GM18870 (cell line): ENCODE measurements around the gene ANKHD1.
A peak's percentile ranks its signal among the peaks of the same experiment; 100 is the strongest.
"Not testable (repeated sequence)": the region's sequence is repeated elsewhere in the genome, so short reads cannot be mapped to it uniquely, and the experiment has no call there.

ENCODE experiments used
- ATAC-seq: cut with Tn5 transposase; IDR thresholded peaks from one replicate; pipeline ENCODE4 v1.9.1; 2021; ENCODE audit warnings: moderate library complexity; ENCODE audit not compliant: unreplicated experiment

The ANKHD1 gene

DNA sequence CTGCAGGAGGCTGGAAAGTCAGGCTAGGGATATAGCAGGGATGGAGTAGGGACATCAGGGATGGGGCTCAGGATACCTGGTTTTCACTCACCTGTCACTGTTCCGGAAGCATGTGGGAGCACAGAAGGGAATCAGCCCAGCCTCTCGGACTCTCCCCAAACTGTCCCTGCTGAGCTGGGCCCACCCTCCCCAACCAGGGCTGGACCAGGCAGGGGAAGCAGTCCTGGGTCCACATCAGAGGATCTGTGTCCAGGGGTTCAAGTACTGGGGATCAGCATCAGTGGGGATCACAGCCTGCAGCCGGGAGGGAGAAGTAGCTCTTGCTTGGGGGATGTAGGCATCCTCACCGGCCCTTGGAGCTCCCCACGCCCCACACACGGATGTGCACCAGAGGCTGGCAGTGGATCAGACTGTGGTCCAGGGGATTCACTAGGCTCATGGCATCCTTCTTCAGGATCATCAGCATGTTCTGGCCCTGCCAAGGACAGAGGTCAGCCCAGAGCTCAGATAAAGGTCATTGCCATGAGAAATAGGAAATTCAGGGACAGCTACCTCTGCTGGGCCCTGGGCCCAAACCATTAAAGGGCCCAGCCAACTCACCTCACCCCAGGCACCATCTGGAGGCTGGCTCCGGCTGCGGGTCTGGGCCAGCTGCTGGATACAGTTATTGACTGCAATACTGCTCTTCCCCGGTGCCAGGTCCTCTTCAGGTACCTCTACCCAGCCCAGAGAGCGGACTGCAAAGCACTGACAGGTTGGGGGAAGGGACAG lies 160.3 kb downstream of the ANKHD1 start:
- no peak for ATAC-seq

DNA sequence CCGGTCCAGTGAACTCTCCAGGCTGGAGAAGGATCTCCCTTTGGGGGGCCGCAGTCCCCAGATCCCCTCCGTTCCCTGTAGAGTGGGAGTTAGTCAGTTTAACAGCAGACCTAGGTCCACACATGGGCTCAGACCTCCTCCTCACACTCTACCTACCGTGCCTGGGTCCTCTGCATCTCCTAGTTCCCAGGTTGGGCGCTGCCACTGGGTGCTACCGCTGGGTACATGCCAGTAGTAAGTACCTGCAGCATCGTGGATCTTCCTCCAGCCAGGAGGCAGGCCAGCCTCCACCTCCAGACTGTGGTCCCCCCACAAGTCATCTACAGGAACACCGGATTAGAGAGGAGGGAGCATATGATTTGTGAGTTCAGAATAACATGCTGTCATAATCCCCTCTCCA lies 162.0 kb downstream of the ANKHD1 start:
- ATAC-seq: no peak

DNA sequence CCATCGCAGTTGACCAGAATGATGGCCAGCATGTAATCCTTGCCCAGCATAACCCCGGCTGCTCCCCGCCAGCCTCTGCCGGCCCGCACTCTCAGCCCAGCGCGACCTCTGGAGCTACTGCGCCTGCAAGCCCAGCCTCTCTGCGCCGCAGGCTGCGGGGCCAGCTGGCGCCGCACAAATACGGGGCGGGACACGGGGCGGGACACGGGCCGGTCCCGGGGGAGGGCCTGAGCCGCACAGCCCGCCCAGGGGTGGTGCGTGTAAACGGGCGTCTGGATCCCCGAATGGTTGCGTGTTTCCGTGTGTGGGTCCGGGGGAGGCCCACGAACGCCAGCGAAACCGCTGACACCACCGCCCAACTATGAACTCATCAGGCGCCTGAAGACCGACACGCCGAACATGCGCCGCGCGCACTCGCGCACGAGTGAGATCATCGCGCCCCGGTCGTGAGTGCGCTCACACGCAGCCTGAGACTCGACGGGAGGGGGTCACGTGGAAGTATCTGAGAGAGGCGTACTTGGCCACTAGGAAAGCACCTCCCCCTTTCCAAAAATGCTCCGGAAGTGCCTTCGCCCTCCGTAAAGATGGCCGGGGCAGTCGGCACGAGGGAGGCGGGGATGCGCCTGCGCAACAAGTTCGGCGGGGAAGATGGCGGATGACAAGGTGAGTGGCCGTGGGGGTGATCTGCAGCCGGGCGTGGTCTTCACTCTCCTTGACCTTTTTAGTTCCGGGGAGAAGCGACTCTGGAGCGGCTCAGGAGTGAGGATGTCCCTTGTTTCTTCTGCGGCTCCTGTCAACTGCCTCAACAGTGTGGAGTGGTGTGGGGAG lies 162.8 kb downstream of the ANKHD1 start, which contains the start of the genes APBB3 and SLC35A4:
Gene APBB3 (minus strand): TSS at position 403 of the 828 bp plus-strand sequence. CDS start 353 bp downstream, at position 50.
Gene SLC35A4 (plus strand): TSS at position 633 of the 828 bp plus-strand sequence. CDS start 2,342 bp downstream, outside the sequence.
- ATAC-seq: peak; percentile 81

DNA sequence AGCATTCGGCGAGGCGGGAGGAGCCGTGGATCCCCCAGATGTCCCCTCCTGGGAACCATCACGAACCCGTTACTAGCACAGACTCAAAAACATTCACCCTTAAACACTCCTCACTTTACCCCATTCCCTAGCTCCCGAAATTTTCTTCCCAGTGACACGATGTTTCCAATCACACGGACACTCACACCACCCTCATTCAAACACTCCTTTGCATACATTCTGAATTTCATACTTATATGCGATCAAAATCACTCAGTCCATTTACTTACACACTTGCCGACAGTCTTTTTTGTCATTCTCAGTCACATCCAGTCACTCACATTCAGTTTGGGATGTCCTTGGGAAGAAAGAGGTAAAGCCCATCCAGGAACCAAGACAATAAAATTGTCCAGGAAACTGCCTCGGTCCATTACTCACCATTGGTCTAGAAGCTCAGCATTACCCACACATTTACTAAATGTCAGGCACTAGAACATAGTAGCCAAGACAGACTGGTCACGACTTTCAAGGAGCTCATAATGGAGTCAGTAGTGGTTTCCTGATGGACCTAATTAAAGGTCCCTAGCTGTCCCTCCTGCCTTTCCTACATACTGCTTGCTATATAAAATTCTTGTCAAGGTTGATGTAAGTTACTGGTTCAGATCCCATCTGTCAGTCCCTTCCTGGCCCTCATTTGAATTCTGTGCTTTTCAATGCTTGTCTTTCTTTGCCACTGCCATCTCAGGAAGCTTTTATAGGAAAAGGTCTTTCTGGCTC lies 163.6 kb downstream of the ANKHD1 start:
- ATAC-seq: no peak

DNA sequence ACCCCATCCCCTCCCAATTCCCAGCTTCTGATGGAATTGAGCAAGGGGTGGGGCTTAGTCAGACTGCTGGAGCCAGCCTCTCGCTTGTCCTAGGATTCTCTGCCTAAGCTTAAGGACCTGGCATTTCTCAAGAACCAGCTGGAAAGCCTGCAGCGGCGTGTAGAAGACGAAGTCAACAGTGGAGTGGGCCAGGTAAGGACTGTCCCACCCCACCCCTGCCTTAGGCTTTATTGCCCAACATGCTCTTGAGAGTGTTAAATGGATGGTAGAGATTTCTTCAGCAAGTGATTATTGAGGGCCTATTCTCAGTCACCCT lies 164.1 kb downstream of the ANKHD1 start:
- no peak for ATAC-seq

DNA sequence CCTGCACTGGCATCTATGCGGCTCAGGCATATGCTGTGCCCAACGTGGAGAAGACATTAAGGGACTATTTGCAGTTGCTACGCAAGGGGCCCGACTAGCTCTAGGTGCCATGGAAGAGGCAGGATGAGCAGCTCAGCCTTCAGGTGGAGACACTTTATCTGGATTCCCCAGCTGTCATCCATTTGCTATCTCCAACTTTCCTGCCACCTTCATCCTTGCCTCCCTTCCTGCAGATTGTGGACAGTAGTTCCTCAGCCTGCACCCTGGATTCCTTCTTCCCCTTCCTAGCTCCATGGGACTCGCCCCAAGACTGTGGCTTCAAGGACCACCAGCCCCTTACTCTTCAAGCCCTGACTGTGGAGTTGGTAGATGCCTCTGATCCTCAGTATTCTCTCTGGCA lies 165.0 kb downstream of the ANKHD1 start:
- no peak for ATAC-seq

DNA sequence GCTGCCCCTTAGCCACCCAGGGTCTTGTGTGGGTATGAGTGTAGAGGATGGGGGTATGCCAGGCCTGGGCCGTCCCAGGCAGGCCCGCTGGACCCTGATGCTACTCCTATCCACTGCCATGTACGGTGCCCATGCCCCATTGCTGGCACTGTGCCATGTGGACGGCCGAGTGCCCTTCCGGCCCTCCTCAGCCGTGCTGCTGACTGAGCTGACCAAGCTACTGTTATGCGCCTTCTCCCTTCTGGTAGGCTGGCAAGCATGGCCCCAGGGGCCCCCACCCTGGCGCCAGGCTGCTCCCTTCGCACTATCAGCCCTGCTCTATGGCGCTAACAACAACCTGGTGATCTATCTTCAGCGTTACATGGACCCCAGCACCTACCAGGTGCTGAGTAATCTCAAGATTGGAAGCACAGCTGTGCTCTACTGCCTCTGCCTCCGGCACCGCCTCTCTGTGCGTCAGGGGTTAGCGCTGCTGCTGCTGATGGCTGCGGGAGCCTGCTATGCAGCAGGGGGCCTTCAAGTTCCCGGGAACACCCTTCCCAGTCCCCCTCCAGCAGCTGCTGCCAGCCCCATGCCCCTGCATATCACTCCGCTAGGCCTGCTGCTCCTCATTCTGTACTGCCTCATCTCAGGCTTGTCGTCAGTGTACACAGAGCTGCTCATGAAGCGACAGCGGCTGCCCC lies 165.6 kb downstream of the ANKHD1 start:
- no peak for ATAC-seq

DNA sequence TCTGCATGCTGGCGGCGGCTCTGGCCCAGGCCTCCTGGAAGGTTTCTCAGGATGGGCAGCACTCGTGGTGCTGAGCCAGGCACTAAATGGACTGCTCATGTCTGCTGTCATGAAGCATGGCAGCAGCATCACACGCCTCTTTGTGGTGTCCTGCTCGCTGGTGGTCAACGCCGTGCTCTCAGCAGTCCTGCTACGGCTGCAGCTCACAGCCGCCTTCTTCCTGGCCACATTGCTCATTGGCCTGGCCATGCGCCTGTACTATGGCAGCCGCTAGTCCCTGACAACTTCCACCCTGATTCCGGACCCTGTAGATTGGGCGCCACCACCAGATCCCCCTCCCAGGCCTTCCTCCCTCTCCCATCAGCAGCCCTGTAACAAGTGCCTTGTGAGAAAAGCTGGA lies 166.2 kb downstream of the ANKHD1 start:
- ATAC-seq: no peak

DNA sequence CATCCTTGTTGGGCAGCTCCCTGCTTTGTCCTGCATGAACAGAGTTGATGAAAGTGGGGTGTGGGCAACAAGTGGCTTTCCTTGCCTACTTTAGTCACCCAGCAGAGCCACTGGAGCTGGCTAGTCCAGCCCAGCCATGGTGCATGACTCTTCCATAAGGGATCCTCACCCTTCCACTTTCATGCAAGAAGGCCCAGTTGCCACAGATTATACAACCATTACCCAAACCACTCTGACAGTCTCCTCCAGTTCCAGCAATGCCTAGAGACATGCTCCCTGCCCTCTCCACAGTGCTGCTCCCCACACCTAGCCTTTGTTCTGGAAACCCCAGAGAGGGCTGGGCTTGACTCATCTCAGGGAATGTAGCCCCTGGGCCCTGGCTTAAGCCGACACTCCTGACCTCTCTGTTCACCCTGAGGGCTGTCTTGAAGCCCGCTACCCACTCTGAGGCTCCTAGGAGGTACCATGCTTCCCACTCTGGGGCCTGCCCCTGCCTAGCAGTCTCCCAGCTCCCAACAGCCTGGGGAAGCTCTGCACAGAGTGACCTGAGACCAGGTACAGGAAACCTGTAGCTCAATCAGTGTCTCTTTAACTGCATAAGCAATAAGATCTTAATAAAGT lies 166.9 kb downstream of the ANKHD1 start:
- no peak for ATAC-seq

DNA sequence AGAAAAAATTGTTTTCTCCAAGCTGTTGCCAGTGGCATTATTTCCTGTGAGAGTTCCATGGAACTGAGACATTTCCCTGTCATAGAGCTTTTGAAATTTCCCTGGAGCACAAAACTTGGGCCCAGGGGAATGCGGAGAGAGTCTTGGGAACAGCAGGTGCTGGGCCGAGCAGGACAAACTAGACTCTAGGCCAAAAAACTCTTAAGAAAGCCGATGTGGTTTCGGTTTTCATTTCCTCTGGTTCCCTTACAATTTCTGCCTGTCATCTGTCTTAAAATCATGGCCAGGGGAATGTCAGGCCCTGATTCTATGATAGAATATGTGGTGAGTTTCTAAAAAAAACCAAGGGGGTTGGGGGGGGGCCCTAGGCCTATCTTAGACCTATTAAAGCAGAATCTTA lies 167.6 kb downstream of the ANKHD1 start:
- ATAC-seq: peak; percentile 38

DNA sequence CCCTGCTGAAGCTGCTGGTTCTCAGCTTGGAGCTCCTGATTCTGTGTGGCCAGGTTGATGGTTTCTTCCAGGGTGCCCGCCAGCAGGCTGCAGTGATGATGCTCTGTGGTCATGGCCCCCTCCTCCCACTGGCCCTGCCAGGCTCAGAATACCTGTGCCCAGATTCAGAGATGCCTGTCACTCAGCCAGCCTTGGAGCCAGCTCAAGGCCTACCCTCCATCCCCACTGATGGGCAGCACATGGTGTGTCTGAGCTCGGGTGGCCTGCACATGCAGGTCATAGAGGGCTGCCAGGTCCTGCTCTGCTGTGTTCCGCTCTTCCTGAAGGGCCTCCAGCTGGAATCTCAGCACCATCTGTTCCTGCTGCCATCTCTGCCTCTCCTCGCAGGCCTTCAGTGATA lies 168.4 kb downstream of the ANKHD1 start:
- no peak for ATAC-seq

DNA sequence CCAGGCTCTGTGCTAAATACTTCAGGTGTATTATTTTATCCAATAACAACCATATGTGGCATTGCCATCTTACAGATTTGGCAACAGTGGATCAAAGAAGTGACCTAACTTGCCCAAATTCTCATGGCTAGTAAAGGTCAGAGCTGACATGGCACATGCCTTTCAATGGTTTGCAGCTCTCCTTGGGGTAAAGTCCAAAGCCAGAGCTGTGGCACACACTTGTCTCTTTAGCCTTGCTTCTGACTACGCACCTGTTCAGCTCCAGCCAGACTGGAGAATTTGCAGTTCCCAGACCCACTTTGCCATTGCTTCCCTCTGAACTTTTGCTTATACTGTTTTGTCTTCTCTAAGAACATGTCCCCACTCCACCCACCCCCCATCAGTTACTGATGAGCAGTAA lies 168.9 kb downstream of the ANKHD1 start:
- no peak for ATAC-seq

DNA sequence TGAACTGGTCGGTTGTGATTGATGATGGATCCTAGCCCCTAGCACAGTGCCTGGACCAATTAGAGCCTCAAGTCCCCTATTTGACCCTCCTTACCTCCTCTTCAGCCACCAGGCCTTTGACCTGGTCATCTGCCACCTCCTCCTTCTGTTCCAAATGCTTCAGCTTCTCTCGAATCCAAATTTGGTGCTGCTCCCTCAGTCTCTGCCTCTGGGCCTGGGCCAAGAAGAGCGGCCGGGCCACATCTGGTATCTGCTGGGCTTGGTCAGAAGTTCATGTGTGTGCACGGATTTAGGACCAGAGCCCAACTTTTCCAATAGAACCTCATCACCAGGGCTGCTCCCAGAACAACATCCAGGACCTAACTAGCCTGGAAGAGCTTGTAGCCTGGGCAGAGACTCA lies 169.5 kb downstream of the ANKHD1 start:
- no peak for ATAC-seq

DNA sequence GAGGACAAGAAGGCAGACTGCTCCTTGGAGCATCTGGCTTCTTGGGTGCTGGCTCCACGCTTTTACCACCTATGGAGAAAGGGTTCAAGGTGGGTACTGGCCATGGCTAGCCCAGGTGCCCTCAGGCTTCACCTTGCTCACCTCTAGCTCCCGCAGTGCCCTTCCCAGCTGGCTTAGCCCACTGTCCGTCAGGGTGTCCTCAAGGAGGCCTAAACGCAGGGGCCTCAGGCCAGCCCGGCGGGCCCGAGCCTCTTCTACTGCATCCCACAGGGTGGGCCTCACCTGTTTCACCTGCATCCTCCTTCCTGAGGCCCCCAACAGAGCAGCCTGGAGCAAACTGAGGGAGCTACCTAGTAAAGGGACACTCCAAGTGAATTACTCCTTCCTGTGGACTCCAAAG lies 172.1 kb downstream of the ANKHD1 start:
- no peak for ATAC-seq

DNA sequence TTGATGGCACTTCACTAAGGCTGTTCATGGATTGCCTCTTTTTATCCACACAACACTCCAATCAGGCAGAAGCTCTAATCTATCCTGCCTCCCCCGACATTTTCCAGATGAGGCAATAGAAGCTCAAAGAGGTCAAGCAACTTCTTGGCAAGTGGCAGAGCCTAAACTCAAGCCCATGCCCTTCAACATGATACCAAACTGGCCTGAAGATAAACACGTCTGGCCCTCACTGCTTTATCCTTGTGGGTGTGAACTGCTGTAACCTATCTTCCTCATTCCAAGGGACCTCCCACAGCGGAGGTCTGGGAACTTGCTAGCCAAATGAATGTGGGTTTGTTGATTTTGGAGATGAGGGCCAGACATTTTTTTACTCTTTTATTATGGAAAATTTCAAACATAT lies 172.5 kb downstream of the ANKHD1 start:
- no peak for ATAC-seq

DNA sequence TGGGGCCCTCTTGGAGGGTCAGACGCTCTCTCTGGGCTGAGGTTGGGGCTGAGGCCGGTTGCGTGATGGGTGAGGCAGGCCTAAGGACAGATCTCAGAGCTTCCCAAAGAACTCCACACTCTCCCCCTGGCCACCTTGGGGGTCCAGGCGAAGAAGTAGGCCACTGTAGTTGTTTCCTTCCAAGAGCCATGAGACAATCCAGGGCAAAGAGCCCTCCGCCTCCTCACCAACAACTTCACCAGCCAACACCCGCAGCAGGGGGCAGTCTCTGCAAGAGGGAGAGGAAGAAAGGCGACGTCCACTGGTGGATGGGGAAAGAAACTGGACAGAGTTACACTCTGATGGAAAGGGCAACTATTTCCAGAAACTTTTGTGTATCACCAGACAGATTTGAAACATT lies 173.7 kb downstream of the ANKHD1 start:
- ATAC-seq: no peak

DNA sequence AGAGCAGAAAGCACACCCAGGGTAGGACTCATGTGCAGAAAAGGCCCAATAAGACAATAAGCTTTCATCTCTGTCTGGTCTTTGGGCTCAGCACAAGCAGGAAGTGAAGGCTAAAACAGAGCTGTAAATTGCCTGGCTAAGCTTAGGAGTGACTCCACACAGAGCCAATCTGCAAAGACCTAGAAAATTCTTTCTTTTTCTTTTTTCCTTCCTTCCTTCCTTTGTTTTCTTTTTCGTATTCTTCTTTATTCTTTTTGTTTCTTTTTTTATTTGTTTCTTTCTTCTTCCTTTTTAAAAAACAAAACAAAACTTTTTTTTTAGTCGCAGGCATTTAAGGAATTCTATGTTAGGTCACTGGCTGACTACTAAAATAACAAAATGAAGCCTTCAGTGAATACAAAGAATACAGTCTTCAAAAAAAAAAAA lies 175.2 kb downstream of the ANKHD1 start:
- ATAC-seq: no peak

DNA sequence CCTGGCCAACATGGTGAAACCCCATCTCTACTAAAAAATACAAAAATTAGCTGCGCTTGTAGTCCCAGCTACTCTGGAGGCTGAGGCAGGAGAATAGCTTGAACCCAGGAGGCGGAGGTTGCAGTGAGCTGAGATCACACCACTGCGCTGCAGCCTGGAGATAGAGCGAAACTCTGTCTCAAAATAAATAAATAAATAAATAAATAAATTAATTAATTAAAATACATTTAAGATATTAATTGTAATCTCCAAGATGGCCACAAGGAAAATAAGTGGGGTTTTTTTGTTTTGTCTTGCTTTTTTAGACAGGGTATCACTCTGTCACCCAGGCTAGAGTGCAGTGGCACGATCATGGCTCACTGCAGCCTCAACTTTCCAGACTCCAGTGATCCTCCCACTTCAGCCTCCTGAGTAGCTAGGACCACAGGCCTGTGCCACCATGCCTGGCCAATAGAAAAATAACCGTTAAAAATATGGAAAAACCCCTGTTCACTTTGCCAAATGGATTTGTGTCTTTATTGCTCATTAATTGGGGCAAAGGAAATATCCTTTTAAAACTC lies 177.6 kb downstream of the ANKHD1 start:
- not testable (repeated sequence) for ATAC-seq

DNA sequence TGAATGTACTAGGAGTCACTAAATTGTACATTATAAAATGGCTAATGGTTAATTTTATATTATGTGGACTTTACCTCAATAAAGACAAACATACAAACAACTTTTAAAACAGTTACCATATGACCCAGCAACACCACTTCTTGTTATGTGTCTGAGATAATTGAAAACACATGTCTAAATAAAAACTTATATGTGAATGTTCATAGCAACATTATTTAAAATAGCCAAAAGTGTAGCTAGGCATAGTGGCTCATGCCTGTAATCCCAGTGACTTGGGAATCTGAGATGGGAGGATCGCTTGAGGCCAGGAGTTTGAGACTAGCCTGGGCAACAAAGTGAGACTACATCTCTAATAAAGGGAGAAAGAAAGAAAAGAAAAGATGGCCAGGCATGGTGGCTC lies 185.9 kb downstream of the ANKHD1 start:
- no peak for ATAC-seq
